HepG2 (cell line): ENCODE data around the gene CLEC2D. TPM values are rescaled to one million over a fixed set of nuclear protein-coding genes. Genes with fewer than 3 reads are reported as not detected.

Experiments
- BCL6 ChIP-seq: IDR thresholded peaks from 2 replicates; pipeline ENCODE4 v1.6.1; 2016; ENCODE audit warnings: missing genetic modification reagents, missing compliant biosample characterization
- DNMT3B ChIP-seq: conservative IDR thresholded peaks from 2 replicates; pipeline ENCODE4 v1.6.1; 2016; ENCODE audit warnings: missing biosample characterization, control low read depth
- ELF1 ChIP-seq: sonication (generic); formaldehyde crosslinking; IDR thresholded peaks from 2 replicates; pipeline ENCODE4 v1.4.0; 2020; ENCODE audit warnings: missing genetic modification reagents
- FOXP4 ChIP-seq: sonication (generic); formaldehyde crosslinking; IDR thresholded peaks from 2 replicates; pipeline ENCODE4 v1.4.0; 2020; ENCODE audit warnings: missing genetic modification reagents
- GATAD1 ChIP-seq: IDR thresholded peaks from 2 replicates; pipeline ENCODE4 v1.6.1; 2016; ENCODE audit warnings: missing genetic modification reagents, missing compliant biosample characterization
- GATAD2A ChIP-seq: IDR thresholded peaks from 2 replicates; pipeline ENCODE4 v1.6.1; 2016
- KLF12 ChIP-seq: sonication (generic); formaldehyde crosslinking; IDR thresholded peaks from 2 replicates; pipeline ENCODE4 v1.4.0; 2020; ENCODE audit warnings: missing genetic modification reagents, borderline replicate concordance
- LCORL ChIP-seq, 2 experiments: fragments of 450-650 bp in 1 of 2; sonication (generic) in 1 of 2; formaldehyde crosslinking in 1 of 2; IDR thresholded peaks; 2 replicates each; pipeline versions ENCODE4 v1.5.0 to v1.6.1; 2017 to 2020; ENCODE audit warnings: antibody characterized with exemption in 1 of 2, missing genetic modification reagents in 1 of 2
- MAX ChIP-seq: IDR thresholded peaks from 2 replicates; pipeline ENCODE4 v1.6.1; 2012; ENCODE audit warnings: inconsistent platforms
- RXRB ChIP-seq: IDR thresholded peaks from 2 replicates; pipeline ENCODE4 v1.6.1; 2016; ENCODE audit warnings: borderline replicate concordance, missing genetic modification reagents, missing compliant biosample characterization
- THAP11 ChIP-seq: IDR thresholded peaks from 2 replicates; pipeline ENCODE4 v1.6.1; 2016; ENCODE audit warnings: missing biosample characterization, missing genetic modification reagents
- ZEB1 ChIP-seq: IDR thresholded peaks from 2 replicates; pipeline ENCODE4 v1.6.1; 2012; ENCODE audit warnings: mild to moderate bottlenecking, low read depth, inconsistent platforms; ENCODE audit not compliant: insufficient replicate concordance
- ZFY ChIP-seq: sonication (generic); formaldehyde crosslinking; IDR thresholded peaks from 2 replicates; pipeline ENCODE4 v1.4.0; 2020; ENCODE audit warnings: missing genetic modification reagents
- ZKSCAN8 ChIP-seq: IDR thresholded peaks from 2 replicates; pipeline ENCODE4 v1.6.1; 2016; ENCODE audit warnings: borderline replicate concordance, missing genetic modification reagents, missing compliant biosample characterization
- ZNF292 ChIP-seq: sonication (generic); formaldehyde crosslinking; IDR thresholded peaks from 2 replicates; pipeline ENCODE4 v1.8.1; 2022; ENCODE audit warnings: mild to moderate bottlenecking, low read depth, missing genetic modification reagents, borderline replicate concordance
- ZNF367 ChIP-seq: sonication (generic); formaldehyde crosslinking; IDR thresholded peaks from 2 replicates; pipeline ENCODE4 v1.4.0; 2020; ENCODE audit warnings: missing genetic modification reagents, borderline replicate concordance
- ZNF451 ChIP-seq: sonication (generic); formaldehyde crosslinking; IDR thresholded peaks from 2 replicates; pipeline ENCODE4 v1.5.0; 2020; ENCODE audit warnings: mild to moderate bottlenecking, missing genetic modification reagents
- ZNF550 ChIP-seq: sonication (generic); formaldehyde crosslinking; IDR thresholded peaks from 2 replicates; pipeline ENCODE4 v1.4.0; 2020; ENCODE audit warnings: mild to moderate bottlenecking, missing genetic modification reagents, borderline replicate concordance
- ZNF562 ChIP-seq: sonication (generic); formaldehyde crosslinking; IDR thresholded peaks from 2 replicates; pipeline ENCODE4 v1.8.0; 2022; ENCODE audit warnings: missing genetic modification reagents, borderline replicate concordance
- ZNF747 ChIP-seq: sonication (generic); formaldehyde crosslinking; IDR thresholded peaks from 2 replicates; pipeline ENCODE4 v1.8.1; 2023; ENCODE audit warnings: missing genetic modification reagents, mild to moderate bottlenecking, borderline replicate concordance
- ZNF772 ChIP-seq: sonication (generic); formaldehyde crosslinking; IDR thresholded peaks from 2 replicates; pipeline ENCODE4 v1.5.0; 2020; ENCODE audit warnings: mild to moderate bottlenecking, missing genetic modification reagents
- ZNF776 ChIP-seq: sonication (generic); formaldehyde crosslinking; IDR thresholded peaks from 2 replicates; pipeline ENCODE4 v1.4.0; 2020; ENCODE audit warnings: mild to moderate bottlenecking, missing genetic modification reagents
- ZSCAN9 ChIP-seq: IDR thresholded peaks from 2 replicates; pipeline ENCODE4 v1.6.1; 2016; ENCODE audit warnings: borderline replicate concordance
- polyA plus RNA-seq, 8 experiments: library from polyadenylated mRNA; depleted of rRNA in 3 of 8; stranded (reverse) in 7 of 8; unstranded in 1 of 8; fragments of >200 nt; fragmentation: Illumina TruSeq in 4 of 8; extraction: Trizol in 4 of 8; gene quantifications; 2 replicates each; pipeline versions ENCODE4 v1.2.1 to v1.2.3, GENCODE V29; 2011 to 2016; ENCODE audit warnings: low read depth in 4 of 8, missing spikeins in 1 of 8, mixed read lengths in 1 of 8; ENCODE audit not compliant: insufficient read depth in 1 of 8
- total RNA-seq, 5 experiments: library from RNA; depleted of rRNA; stranded (reverse); fragments of >200 nt; fragmentation: Illumina TruSeq; extraction: Trizol; gene quantifications; 2 replicates each; pipeline ENCODE4 v1.2.3, GENCODE V29; 2016; ENCODE audit warnings: low read depth in 1 of 5
- TF ChIP-seq, protein P1 (sequence below): sonication (generic); formaldehyde crosslinking; IDR thresholded peaks from 2 replicates; pipeline ENCODE4 v1.5.0; 2020; ENCODE audit warnings: missing genetic modification reagents
- TF ChIP-seq, protein P2 (sequence below): sonication (generic); formaldehyde crosslinking; IDR thresholded peaks from 2 replicates; pipeline ENCODE4 v1.5.1; 2020; ENCODE audit warnings: missing genetic modification reagents, mild to moderate bottlenecking, borderline replicate concordance

Gene CLEC2D
- total and polyA plus RNA-seq, 2 of the 13 experiments (the other 11 are each of a cell fraction or from before 2014, with no cell fraction given), result 2.5 to 8.6 TPM

DNA sequence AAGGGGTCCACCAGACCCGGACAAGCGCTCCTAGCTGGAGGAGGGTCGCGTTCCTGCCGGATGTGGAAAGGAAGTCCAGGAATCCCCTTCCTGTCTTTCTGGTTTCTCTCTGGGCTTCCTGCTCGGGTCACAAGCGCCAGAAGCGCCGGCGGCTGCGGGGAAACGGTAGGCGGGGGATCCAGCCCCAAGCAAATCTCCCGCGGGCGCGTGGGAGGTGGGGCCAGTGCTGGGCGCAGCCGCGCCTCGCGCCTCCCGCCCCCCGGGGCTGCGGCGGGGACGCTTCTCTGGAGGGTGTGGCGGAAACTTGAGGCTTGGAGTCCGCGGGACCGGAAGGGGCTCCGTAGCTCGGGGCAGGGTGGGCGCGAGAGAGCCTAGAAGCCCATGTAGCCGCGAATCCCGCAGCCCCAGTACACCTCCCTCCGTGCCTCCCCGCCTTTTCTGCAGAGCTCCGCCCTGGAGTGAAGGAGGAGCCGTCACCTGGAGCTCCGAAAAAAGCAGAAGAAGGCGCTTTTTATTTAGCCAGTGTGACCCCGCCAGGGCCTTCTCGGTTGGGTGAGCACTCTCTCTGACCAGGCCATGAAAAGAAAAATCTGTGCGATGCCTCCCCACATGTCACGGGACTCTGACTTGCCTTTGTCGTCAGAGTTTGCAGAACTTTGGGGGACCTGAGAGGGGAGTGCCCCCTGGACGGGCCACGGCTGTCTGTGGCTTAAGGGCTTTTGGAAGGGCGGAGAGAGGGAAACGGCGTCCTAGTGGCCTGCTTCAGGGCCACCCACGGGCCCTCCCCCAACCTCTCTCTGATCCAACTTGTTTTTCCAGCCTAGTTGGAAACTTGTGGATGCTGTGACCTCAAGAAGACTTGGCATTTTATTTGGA is 21.4 kb upstream of the CLEC2D start (continued):
- TF ChIP-seq, protein P1, sequence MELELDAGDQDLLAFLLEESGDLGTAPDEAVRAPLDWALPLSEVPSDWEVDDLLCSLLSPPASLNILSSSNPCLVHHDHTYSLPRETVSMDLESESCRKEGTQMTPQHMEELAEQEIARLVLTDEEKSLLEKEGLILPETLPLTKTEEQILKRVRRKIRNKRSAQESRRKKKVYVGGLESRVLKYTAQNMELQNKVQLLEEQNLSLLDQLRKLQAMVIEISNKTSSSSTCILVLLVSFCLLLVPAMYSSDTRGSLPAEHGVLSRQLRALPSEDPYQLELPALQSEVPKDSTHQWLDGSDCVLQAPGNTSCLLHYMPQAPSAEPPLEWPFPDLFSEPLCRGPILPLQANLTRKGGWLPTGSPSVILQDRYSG (CRISPR knock-in tag), result no peak
- no peak; the same call in 1 of the 2 replicates for TF ChIP-seq ZNF772 (CRISPR knock-in tag)
- 0 out of 2 replicates have a peak, but pooled peaks have one; percentile 59 for TF ChIP-seq ZNF451 (CRISPR knock-in tag)
- no peak for TF ChIP-seq ZSCAN9 (CRISPR knock-in tag)
- peak; percentile 53 for TF ChIP-seq FOXP4 (CRISPR knock-in tag)
- no peak for TF ChIP-seq ZKSCAN8
- peak; percentile 63 for TF ChIP-seq ZFY
- TF ChIP-seq ZNF367 (CRISPR knock-in tag), result no peak
- 0 out of 2 replicates have a peak, but pooled peaks have one; percentile 15 for TF ChIP-seq GATAD2A (CRISPR knock-in tag)
- TF ChIP-seq ZNF292 (CRISPR knock-in tag), result 0 out of 2 replicates have a peak, but pooled peaks have one; percentile 16
- TF ChIP-seq GATAD1 (CRISPR knock-in tag), result peak; percentile 64
- TF ChIP-seq ZNF562 (CRISPR knock-in tag), result no peak
- no peak for TF ChIP-seq ZNF550 (CRISPR knock-in tag)
- 0 out of 2 replicates have a peak, but pooled peaks have one; percentile 73 for TF ChIP-seq ZNF776 (CRISPR knock-in tag)
- TF ChIP-seq LCORL (IDR thresholded peaks at IDR 0.05), result no peak
- TF ChIP-seq LCORL (CRISPR knock-in tag; IDR thresholded peaks at IDR 0.05), result peak; percentile 49
- TF ChIP-seq ZNF747, result peak; percentile 36; the same call in 1 of the 2 replicates
- no peak for TF ChIP-seq ZEB1
- TF ChIP-seq KLF12 (CRISPR knock-in tag), result peak; percentile 41; the same call in 1 of the 2 replicates
- peak; percentile 87 for TF ChIP-seq MAX
- TF ChIP-seq, protein P2, sequence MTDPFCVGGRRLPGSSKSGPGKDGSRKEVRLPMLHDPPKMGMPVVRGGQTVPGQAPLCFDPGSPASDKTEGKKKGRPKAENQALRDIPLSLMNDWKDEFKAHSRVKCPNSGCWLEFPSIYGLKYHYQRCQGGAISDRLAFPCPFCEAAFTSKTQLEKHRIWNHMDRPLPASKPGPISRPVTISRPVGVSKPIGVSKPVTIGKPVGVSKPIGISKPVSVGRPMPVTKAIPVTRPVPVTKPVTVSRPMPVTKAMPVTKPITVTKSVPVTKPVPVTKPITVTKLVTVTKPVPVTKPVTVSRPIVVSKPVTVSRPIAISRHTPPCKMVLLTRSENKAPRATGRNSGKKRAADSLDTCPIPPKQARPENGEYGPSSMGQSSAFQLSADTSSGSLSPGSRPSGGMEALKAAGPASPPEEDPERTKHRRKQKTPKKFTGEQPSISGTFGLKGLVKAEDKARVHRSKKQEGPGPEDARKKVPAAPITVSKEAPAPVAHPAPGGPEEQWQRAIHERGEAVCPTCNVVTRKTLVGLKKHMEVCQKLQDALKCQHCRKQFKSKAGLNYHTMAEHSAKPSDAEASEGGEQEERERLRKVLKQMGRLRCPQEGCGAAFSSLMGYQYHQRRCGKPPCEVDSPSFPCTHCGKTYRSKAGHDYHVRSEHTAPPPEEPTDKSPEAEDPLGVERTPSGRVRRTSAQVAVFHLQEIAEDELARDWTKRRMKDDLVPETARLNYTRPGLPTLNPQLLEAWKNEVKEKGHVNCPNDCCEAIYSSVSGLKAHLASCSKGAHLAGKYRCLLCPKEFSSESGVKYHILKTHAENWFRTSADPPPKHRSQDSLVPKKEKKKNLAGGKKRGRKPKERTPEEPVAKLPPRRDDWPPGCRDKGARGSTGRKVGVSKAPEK, result no peak
- no peak for TF ChIP-seq RXRB (CRISPR knock-in tag)
- no peak for TF ChIP-seq DNMT3B (CRISPR knock-in tag)
- TF ChIP-seq BCL6 (CRISPR knock-in tag), result no peak
- 0 out of 2 replicates have a peak, but pooled peaks have one; percentile 5 for TF ChIP-seq ELF1
- peak; percentile 58 for TF ChIP-seq THAP11 (CRISPR knock-in tag)
